ENCODE measurements around the gene CSF2.

DNA sequence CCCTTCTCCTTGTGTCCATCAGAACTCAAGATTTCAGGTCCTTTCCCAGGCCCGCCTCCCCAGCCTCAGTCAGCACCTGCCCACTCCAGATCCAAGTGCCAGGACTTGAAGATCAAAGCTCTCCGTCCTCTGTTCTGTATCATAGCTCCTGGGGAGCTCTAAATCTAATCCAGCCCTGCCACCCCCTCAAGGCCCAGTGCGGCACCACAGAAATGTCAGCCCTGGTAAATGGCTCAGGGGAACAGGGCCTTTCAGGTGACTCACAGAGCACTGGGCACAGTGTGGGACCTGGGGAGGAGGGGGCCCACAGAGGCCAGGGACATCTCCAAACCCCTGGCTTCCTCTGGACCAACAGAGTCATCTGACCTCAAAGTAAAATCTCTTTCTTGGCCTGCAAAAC lies 6.0 kb downstream of the CSF2 start:
- TF ChIP-seq, protein P1, sequence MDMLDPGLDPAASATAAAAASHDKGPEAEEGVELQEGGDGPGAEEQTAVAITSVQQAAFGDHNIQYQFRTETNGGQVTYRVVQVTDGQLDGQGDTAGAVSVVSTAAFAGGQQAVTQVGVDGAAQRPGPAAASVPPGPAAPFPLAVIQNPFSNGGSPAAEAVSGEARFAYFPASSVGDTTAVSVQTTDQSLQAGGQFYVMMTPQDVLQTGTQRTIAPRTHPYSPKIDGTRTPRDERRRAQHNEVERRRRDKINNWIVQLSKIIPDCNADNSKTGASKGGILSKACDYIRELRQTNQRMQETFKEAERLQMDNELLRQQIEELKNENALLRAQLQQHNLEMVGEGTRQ (IDR thresholded peaks at IDR 0.05; ENCODE audit: borderline replicate concordance, low read depth, low read length), result no peak
- no peak for TF ChIP-seq SMC3 (IDR thresholded peaks at IDR 0.05; ENCODE audit: low read depth, low read length)
- TF ChIP-seq, protein P2, sequence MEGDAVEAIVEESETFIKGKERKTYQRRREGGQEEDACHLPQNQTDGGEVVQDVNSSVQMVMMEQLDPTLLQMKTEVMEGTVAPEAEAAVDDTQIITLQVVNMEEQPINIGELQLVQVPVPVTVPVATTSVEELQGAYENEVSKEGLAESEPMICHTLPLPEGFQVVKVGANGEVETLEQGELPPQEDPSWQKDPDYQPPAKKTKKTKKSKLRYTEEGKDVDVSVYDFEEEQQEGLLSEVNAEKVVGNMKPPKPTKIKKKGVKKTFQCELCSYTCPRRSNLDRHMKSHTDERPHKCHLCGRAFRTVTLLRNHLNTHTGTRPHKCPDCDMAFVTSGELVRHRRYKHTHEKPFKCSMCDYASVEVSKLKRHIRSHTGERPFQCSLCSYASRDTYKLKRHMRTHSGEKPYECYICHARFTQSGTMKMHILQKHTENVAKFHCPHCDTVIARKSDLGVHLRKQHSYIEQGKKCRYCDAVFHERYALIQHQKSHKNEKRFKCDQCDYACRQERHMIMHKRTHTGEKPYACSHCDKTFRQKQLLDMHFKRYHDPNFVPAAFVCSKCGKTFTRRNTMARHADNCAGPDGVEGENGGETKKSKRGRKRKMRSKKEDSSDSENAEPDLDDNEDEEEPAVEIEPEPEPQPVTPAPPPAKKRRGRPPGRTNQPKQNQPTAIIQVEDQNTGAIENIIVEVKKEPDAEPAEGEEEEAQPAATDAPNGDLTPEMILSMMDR (IDR thresholded peaks at IDR 0.05), result no peak
- TF ChIP-seq, protein P3, sequence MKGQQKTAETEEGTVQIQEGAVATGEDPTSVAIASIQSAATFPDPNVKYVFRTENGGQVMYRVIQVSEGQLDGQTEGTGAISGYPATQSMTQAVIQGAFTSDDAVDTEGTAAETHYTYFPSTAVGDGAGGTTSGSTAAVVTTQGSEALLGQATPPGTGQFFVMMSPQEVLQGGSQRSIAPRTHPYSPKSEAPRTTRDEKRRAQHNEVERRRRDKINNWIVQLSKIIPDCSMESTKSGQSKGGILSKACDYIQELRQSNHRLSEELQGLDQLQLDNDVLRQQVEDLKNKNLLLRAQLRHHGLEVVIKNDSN (IDR thresholded peaks at IDR 0.05; ENCODE audit: borderline replicate concordance, low read depth), result no peak
- TF ChIP-seq GATA2 (CRISPR knock-in tag; IDR thresholded peaks at IDR 0.05), result no peak
- no peak for TF ChIP-seq POLR2AphosphoS5 (IDR thresholded peaks at IDR 0.05; ENCODE audit: low read depth, low read length)
